Tibial artery (tissue), 4 donors: ENCODE measurements around the gene MDK.

Experiments used
- DNase-seq, 2 donors: peaks; one replicate each; pipeline ENCODE4 v3.0.0-alpha.2; 2019
- H3K27ac ChIP-seq, 2 donors: fragments of 200-600 bp; sonication (generic) in 1 of 2; 1 replicate in 1 of 2; 2 replicates in 1 of 2; pipeline ENCODE4 v1.5.1; 2018 to 2019; ENCODE audit warnings: mild to moderate bottlenecking in 1 of 2
- H3K27me3 ChIP-seq, 2 donors: fragments of 200-600 bp; sonication (generic) in 1 of 2; one replicate each; pipeline versions ENCODE4 v1.5.1 to v1.6.0; 2016 to 2019
- H3K36me3 ChIP-seq, 3 donors: fragments of 200-600 bp; sonication (generic) in 2 of 3; one replicate each; pipeline ENCODE4 v1.5.1; 2016 to 2019; ENCODE audit warnings: mild to moderate bottlenecking in 2 of 3
- H3K4me1 ChIP-seq, 4 donors: fragments of 200-600 bp; sonication (generic) in 2 of 4; 1 replicate in 3 of 4; 2 replicates in 1 of 4; pipeline ENCODE4 v1.5.1; 2016 to 2019
- H3K4me3 ChIP-seq, 2 donors: fragments of 200-600 bp; sonication (generic) in 1 of 2; 1 replicate in 1 of 2; 2 replicates in 1 of 2; pipeline ENCODE4 v1.5.1; 2018 to 2019; ENCODE audit warnings: mild to moderate bottlenecking in 2 of 2
- H3K9me3 ChIP-seq, 3 donors: fragments of 200-600 bp; sonication (generic) in 1 of 3; one replicate each; pipeline ENCODE4 v1.5.1; 2016 to 2019
- CTCF ChIP-seq, 2 experiments: fragments of 200-600 bp in 1 of 2; fragments of 450-650 bp in 1 of 2; IDR thresholded peaks; one replicate each; pipeline ENCODE4 v1.5.1; 2017 to 2019; ENCODE audit warnings: antibody characterized with exemption in 2 of 2, mild to moderate bottlenecking in 1 of 2, moderate library complexity in 1 of 2
- intact Hi-C: fragments of 100-400 bp; cut with DNase I; formaldehyde crosslinking; loops from one replicate; pipeline ENCODE4 v1.15.0; 2023; ENCODE audit warnings: low total_unique reads

MDK gene

GRCh38 chr11:46356924-46357482 is 24.5 kb upstream of the MDK start:
- Histone ChIP-seq H3K4me3 (no peak overlapping the region), H3K9me3 (no peaks in the 10 kb centered on the region), H3K36me3 (peaks cover 0 to 6% (median 0%) of the 10 kb centered on the region in 3 donors), H3K27me3 (no peaks in the 10 kb centered on the region), H3K27ac (no peak overlapping the region), H3K4me1 (peaks cover 5 to 25% (median 18%) of the 10 kb centered on the region in 4 donors)
- intact Hi-C loops: no loop called here
- TF ChIP-seq CTCF (IDR thresholded peaks at IDR 0.05): no peak
- DNase-seq: no peak

- no peak for DNase-seq
- Histone ChIP-seq H3K4me1 (peaks cover 5 to 25% (median 21%) of the 10 kb centered on the region in 4 donors), H3K9me3 (no peaks in the 10 kb centered on the region), H3K27me3 (no peaks in the 10 kb centered on the region), H3K36me3 (peaks cover 0 to 6% (median 0%) of the 10 kb centered on the region in 3 donors), H3K4me3 (no peak overlapping the region), H3K27ac (no peak overlapping the region)
- no peak for TF ChIP-seq CTCF (IDR thresholded peaks at IDR 0.05)
- intact Hi-C loops: no loop called here
Measured at GRCh38 chr11:46357483-46357936, 24.0 kb upstream of the MDK start.

GRCh38 chr11:46359953-46360352 is 21.5 kb upstream of the MDK start:
- no peak for DNase-seq
- Histone ChIP-seq H3K4me1 (peaks cover 5 to 37% (median 31%) of the 10 kb centered on the region in 4 donors), H3K36me3 (peaks cover 0 to 6% (median 0%) of the 10 kb centered on the region in 3 donors), H3K27ac (peak overlapping the region in 1 of 2 donors; percentile 81), H3K4me3 (no peak overlapping the region), H3K9me3 (no peaks in the 10 kb centered on the region), H3K27me3 (no peaks in the 10 kb centered on the region)
- intact Hi-C loops: no loop called here
- no peak for TF ChIP-seq CTCF (IDR thresholded peaks at IDR 0.05)

- no peaks in the 10 kb centered on the region for H3K27me3 ChIP-seq
- H3K4me3 ChIP-seq: peak overlapping the region; percentile 40 to 50
- H3K9me3 ChIP-seq: no peaks in the 10 kb centered on the region
- DNase-seq: no peak
- H3K36me3 ChIP-seq: peaks cover 0 to 6% (median 0%) of the 10 kb centered on the region in 3 donors
- no peak for TF ChIP-seq CTCF (IDR thresholded peaks at IDR 0.05)
- H3K27ac ChIP-seq: peak overlapping the region; percentile 81
- intact Hi-C loops: no loop called here
- H3K4me1 ChIP-seq: peaks cover 5 to 37% (median 31%) of the 10 kb centered on the region in 4 donors
Measured at GRCh38 chr11:46360878-46361277, 20.6 kb upstream of the MDK start.

GRCh38 chr11:46361283-46362155 is 19.9 kb upstream of the MDK start:
- peak overlapping the region; percentile 40 to 50 for H3K4me3 ChIP-seq
- peaks cover 5 to 37% (median 31%) of the 10 kb centered on the region in 4 donors for H3K4me1 ChIP-seq
- DNase-seq: peak; percentile 64 to 90
- H3K27ac ChIP-seq: peak overlapping the region; percentile 81
- peaks cover 0 to 3% (median 0%) of the 10 kb centered on the region in 3 donors for H3K36me3 ChIP-seq
- H3K9me3 ChIP-seq: no peaks in the 10 kb centered on the region
- TF ChIP-seq CTCF (IDR thresholded peaks at IDR 0.05): no peak
- intact Hi-C loops: no loop called here
- no peaks in the 10 kb centered on the region for H3K27me3 ChIP-seq
